ENCODE data around the gene UHMK1. TPM values are rescaled to one million over a fixed set of nuclear protein-coding genes. Genes with fewer than 3 reads are reported as not detected.
A peak's percentile ranks its signal among the peaks of the same experiment; 100 is the strongest.

The UHMK1 gene
- total RNA-seq, 1 experiment from 2014 or later: 76.0 TPM

DNA sequence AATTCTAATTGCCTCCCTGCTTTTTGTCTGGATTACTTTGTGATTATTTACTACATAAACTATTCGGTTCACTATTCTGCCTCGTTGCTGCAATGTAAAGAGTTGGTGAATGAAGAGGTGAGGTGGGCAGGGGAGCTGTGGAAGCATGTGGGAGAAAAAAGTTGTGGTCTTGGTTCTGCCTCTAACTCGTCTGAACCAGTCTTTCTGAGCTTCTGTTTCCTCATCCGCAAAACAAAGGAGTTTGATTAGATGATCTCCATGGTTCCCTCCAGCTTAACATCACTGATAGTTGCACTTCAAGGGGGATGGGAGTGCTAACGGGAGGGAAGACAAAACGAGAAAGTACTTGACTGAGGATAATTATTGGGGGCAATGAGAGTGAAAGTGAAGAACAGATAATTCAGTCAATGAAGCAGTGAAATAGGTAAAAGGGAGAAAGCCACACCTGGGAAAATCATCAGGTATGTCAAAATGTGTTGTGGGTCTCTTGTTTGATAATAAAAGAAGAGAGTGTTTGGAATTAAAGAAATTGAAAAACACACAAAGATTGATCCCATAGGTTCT lies 26.2 kb upstream of the UHMK1 start:
- in situ Hi-C loops (cut with HindIII; ENCODE audit: low pct_unique_long_range_greater_than_20kb, low sequenced_read_pairs): no loop called here
- Histone ChIP-seq H3K4me3 (ENCODE audit: low read depth in 2 of 2, low read length in 2 of 2) (no peak overlapping the region), H3K9me3 (ENCODE audit: control insufficient read depth, insufficient read depth, low read depth, low read length) (no peaks in the 10 kb centered on the region), H3K4me1 (ENCODE audit: control insufficient read depth, insufficient read depth, low read length) (no peaks in the 10 kb centered on the region), H3K27me3 (ENCODE audit: control insufficient read depth, insufficient read depth, low read length) (peaks cover 3% of the 10 kb centered on the region; the same call in 1 of the 2 replicates), H3K27ac (ENCODE audit: low read length) (no peak overlapping the region), H3K36me3 (ENCODE audit: control insufficient read depth, insufficient read depth, low read length) (no peaks in the 10 kb centered on the region)
- CTCF ChIA-PET: no interaction called here
- TF ChIP-seq TCF7L2 (IDR thresholded peaks at IDR 0.05; ENCODE audit: low read depth, low read length): no peak
- no peak for TF ChIP-seq POLR2AphosphoS5 (IDR thresholded peaks at IDR 0.05; ENCODE audit: low read depth, low read length)
- no peak for TF ChIP-seq SIN3A (IDR thresholded peaks at IDR 0.05; ENCODE audit: borderline replicate concordance, insufficient read depth, low read depth, low read length)
- TF ChIP-seq, protein P1, sequence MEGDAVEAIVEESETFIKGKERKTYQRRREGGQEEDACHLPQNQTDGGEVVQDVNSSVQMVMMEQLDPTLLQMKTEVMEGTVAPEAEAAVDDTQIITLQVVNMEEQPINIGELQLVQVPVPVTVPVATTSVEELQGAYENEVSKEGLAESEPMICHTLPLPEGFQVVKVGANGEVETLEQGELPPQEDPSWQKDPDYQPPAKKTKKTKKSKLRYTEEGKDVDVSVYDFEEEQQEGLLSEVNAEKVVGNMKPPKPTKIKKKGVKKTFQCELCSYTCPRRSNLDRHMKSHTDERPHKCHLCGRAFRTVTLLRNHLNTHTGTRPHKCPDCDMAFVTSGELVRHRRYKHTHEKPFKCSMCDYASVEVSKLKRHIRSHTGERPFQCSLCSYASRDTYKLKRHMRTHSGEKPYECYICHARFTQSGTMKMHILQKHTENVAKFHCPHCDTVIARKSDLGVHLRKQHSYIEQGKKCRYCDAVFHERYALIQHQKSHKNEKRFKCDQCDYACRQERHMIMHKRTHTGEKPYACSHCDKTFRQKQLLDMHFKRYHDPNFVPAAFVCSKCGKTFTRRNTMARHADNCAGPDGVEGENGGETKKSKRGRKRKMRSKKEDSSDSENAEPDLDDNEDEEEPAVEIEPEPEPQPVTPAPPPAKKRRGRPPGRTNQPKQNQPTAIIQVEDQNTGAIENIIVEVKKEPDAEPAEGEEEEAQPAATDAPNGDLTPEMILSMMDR (IDR thresholded peaks at IDR 0.05): no peak
- TF ChIP-seq, protein P2, sequence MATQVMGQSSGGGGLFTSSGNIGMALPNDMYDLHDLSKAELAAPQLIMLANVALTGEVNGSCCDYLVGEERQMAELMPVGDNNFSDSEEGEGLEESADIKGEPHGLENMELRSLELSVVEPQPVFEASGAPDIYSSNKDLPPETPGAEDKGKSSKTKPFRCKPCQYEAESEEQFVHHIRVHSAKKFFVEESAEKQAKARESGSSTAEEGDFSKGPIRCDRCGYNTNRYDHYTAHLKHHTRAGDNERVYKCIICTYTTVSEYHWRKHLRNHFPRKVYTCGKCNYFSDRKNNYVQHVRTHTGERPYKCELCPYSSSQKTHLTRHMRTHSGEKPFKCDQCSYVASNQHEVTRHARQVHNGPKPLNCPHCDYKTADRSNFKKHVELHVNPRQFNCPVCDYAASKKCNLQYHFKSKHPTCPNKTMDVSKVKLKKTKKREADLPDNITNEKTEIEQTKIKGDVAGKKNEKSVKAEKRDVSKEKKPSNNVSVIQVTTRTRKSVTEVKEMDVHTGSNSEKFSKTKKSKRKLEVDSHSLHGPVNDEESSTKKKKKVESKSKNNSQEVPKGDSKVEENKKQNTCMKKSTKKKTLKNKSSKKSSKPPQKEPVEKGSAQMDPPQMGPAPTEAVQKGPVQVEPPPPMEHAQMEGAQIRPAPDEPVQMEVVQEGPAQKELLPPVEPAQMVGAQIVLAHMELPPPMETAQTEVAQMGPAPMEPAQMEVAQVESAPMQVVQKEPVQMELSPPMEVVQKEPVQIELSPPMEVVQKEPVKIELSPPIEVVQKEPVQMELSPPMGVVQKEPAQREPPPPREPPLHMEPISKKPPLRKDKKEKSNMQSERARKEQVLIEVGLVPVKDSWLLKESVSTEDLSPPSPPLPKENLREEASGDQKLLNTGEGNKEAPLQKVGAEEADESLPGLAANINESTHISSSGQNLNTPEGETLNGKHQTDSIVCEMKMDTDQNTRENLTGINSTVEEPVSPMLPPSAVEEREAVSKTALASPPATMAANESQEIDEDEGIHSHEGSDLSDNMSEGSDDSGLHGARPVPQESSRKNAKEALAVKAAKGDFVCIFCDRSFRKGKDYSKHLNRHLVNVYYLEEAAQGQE (IDR thresholded peaks at IDR 0.05; ENCODE audit: insufficient read depth in 1 of 2, low read depth in 2 of 2, low read length in 1 of 2): no peak
- POLR2A ChIA-PET: interaction anchor here (0.9 kb wide), 1 partner anchor 34 kb away, joined by 3 read pairs; no protein-coding TSS in a partner anchor
- no TSS peak for BruUV-seq (replicated peaks)
- intact Hi-C loops (cut with micrococcal nuclease; ENCODE audit: unreplicated experiment): no loop called here
- DNase-seq (ENCODE audit: low read depth, low spot score): no peak
- no peak for ATAC-seq

DNA sequence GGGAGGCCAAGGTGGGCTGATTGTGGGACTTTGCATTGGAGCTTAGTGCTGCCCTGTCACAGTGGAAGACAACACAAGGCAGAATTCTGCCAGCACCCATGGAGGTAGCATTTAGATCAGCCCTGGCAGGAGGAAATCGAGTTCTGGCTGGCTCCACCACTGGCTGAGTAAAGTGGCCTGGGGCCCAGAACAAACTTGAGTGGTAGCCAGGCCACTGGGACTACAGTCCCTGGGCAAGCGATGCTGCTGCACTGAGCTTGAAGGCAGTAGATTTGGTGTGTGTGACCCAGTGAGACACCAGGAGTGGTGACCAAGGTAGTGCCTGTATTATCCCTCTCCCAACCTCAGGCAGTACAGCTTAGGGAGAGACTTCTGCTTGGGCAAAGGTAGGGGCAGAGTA lies 22.5 kb upstream of the UHMK1 start:
- no peak for DNase-seq (ENCODE audit: low read depth, low spot score)
- Histone ChIP-seq H3K4me3 (ENCODE audit: low read depth in 2 of 2, low read length in 2 of 2) (no peak overlapping the region), H3K27ac (ENCODE audit: low read length) (no peak overlapping the region), H3K36me3 (ENCODE audit: control insufficient read depth, insufficient read depth, low read length) (no peaks in the 10 kb centered on the region), H3K27me3 (ENCODE audit: control insufficient read depth, insufficient read depth, low read length) (no peaks in the 10 kb centered on the region), H3K9me3 (ENCODE audit: control insufficient read depth, insufficient read depth, low read depth, low read length) (no peaks in the 10 kb centered on the region), H3K4me1 (ENCODE audit: control insufficient read depth, insufficient read depth, low read length) (no peaks in the 10 kb centered on the region)
- intact Hi-C loops (cut with micrococcal nuclease; ENCODE audit: unreplicated experiment): no loop called here
- POLR2A ChIA-PET: no interaction called here
- no TSS peak for BruUV-seq (replicated peaks)
- 0 out of 2 replicates have a peak, but pooled peaks have one; percentile 45 for ATAC-seq
- TF ChIP-seq, protein P1 (IDR thresholded peaks at IDR 0.05): no peak
- TF ChIP-seq TCF7L2 (IDR thresholded peaks at IDR 0.05; ENCODE audit: low read depth, low read length): no peak
- TF ChIP-seq SIN3A (IDR thresholded peaks at IDR 0.05; ENCODE audit: borderline replicate concordance, insufficient read depth, low read depth, low read length): no peak
- TF ChIP-seq, protein P2 (IDR thresholded peaks at IDR 0.05; ENCODE audit: insufficient read depth in 1 of 2, low read depth in 2 of 2, low read length in 1 of 2): no peak
- TF ChIP-seq POLR2AphosphoS5 (IDR thresholded peaks at IDR 0.05; ENCODE audit: low read depth, low read length): no peak
- CTCF ChIA-PET: no interaction called here
- in situ Hi-C loops (cut with HindIII; ENCODE audit: low pct_unique_long_range_greater_than_20kb, low sequenced_read_pairs): no loop called here

All from Panc1 (cell line).